Effector memory CD8-positive, alpha-beta T cell (primary cell): ENCODE data around the gene IFNA21.
A peak's percentile ranks its signal among the peaks of the same experiment; 100 is the strongest.
"Not testable (repeated sequence)": the region's sequence is repeated elsewhere in the genome, so short reads cannot be mapped to it uniquely, and the experiment has no call there.

Experiments
- ATAC-seq: fragments of 150-1000 bp; cut with Tn5 transposase; replicated peaks from 2 replicates; pipeline ENCODE4 v1.10.0; 2021; ENCODE audit warnings: mild to moderate bottlenecking, moderate library complexity
- DNase-seq, 3 experiments: peaks; one replicate each; pipeline ENCODE4 v3.0.0; 2021
- H3K27ac Mint-ChIP-seq, 2 donors: one replicate each; pipeline ENCODE4 v1.8.0; 2022; ENCODE audit warnings: mild to moderate bottlenecking in 2 of 2, mixed read lengths in 2 of 2, moderate library complexity in 2 of 2
- H3K27me3 Mint-ChIP-seq, 2 donors: one replicate each; pipeline ENCODE4 v1.8.0; 2022; ENCODE audit warnings: mixed read lengths in 2 of 2
- H3K36me3 Mint-ChIP-seq: one replicate; pipeline ENCODE4 v1.8.0; 2022; ENCODE audit warnings: mild to moderate bottlenecking, moderate library complexity, mixed read lengths; ENCODE audit not compliant: insufficient read depth
- H3K4me1 Mint-ChIP-seq, 2 donors: one replicate each; pipeline ENCODE4 v1.8.0; 2022; ENCODE audit warnings: low read depth in 2 of 2, mixed read lengths in 2 of 2
- H3K4me3 Mint-ChIP-seq, 2 donors: one replicate each; pipeline ENCODE4 v1.8.0; 2022; ENCODE audit warnings: mild to moderate bottlenecking in 2 of 2, mixed read lengths in 2 of 2, moderate library complexity in 2 of 2
- H3K9me3 Mint-ChIP-seq, 2 donors: one replicate each; pipeline ENCODE4 v1.8.0; 2022; ENCODE audit warnings: mixed read lengths in 2 of 2

The IFNA21 gene

GRCh38 chr9:21172156-21172555 lies 5.7 kb upstream of the IFNA21 start:
- DNase-seq = no peak
- Mint-ChIP-seq H3K4me3 (no peak overlapping the region), H3K36me3 (peaks cover 3% of the 10 kb centered on the region), H3K27me3 (peaks cover 0 to under 1% of the 10 kb centered on the region in 2 donors), H3K4me1 (no peaks in the 10 kb centered on the region), H3K9me3 (no peaks in the 10 kb centered on the region), H3K27ac (no peak overlapping the region)
- ATAC-seq = no peak

GRCh38 chr9:21171351-21171750 lies 4.9 kb upstream of the IFNA21 start:
- H3K9me3 Mint-ChIP-seq = no peaks in the 10 kb centered on the region
- H3K36me3 Mint-ChIP-seq = peaks cover 3% of the 10 kb centered on the region
- ATAC-seq (no peak), DNase-seq (no peak)
- no peaks in the 10 kb centered on the region for H3K4me1 Mint-ChIP-seq
- peaks cover 0 to 4% of the 10 kb centered on the region in 2 donors for H3K27me3 Mint-ChIP-seq
- no peak overlapping the region for H3K27ac Mint-ChIP-seq
- no peak overlapping the region for H3K4me3 Mint-ChIP-seq

- peaks cover 3% of the 10 kb centered on the region for H3K36me3 Mint-ChIP-seq
Observed at GRCh38 chr9:21165516-21165915, 944 bp downstream of the IFNA21 start.

GRCh38 chr9:21160178-21160577 lies 6.3 kb downstream of the IFNA21 start:
- peak in 2 of 3 experiments; percentile 17 to 23 for DNase-seq
- peak overlapping the region; percentile 50 to 75 for H3K4me3 Mint-ChIP-seq
- peak overlapping the region in 1 of 2 donors; percentile 5 for H3K27ac Mint-ChIP-seq
- H3K9me3 Mint-ChIP-seq = peaks cover 0 to 3% of the 10 kb centered on the region in 2 donors
- no peaks in the 10 kb centered on the region for H3K36me3 Mint-ChIP-seq
- no peaks in the 10 kb centered on the region for H3K27me3 Mint-ChIP-seq
- peak; percentile 97 for ATAC-seq
- peaks cover 27 to 49% of the 10 kb centered on the region in 2 donors for H3K4me1 Mint-ChIP-seq

More at GRCh38 chr9:21165516-21165915, 944 bp downstream of the IFNA21 start:
- H3K9me3 Mint-ChIP-seq = no peaks in the 10 kb centered on the region
- H3K4me3 Mint-ChIP-seq = no peak overlapping the region
- no peak overlapping the region for H3K27ac Mint-ChIP-seq
- ATAC-seq (no peak), DNase-seq (no peak)
- peaks cover 19 to 28% of the 10 kb centered on the region in 2 donors for H3K4me1 Mint-ChIP-seq
- H3K27me3 Mint-ChIP-seq = peaks cover 0 to 8% of the 10 kb centered on the region in 2 donors

GRCh38 chr9:21155501-21155900 lies 11.0 kb downstream of the IFNA21 start:
- Mint-ChIP-seq H3K4me3 (no peak overlapping the region), H3K27me3 (no peaks in the 10 kb centered on the region), H3K9me3 (peaks cover 0 to 3% of the 10 kb centered on the region in 2 donors), H3K4me1 (peaks cover 11 to 25% of the 10 kb centered on the region in 2 donors), H3K27ac (no peak overlapping the region), H3K36me3 (no peaks in the 10 kb centered on the region)
- DNase-seq (no peak), ATAC-seq (no peak)

- Mint-ChIP-seq H3K27ac (no peak overlapping the region), H3K4me3 (no peak overlapping the region), H3K36me3 (no peaks in the 10 kb centered on the region), H3K4me1 (peaks cover 5 to 14% of the 10 kb centered on the region in 2 donors), H3K9me3 (peaks cover 0 to 4% of the 10 kb centered on the region in 2 donors), H3K27me3 (peaks cover 1 to 5% of the 10 kb centered on the region in 2 donors)
- DNase-seq = peak in 2 of 3 experiments; percentile 4 to 15
- peak; percentile 72 for ATAC-seq
Observed at GRCh38 chr9:21154018-21154608, 12.3 kb downstream of the IFNA21 start.

GRCh38 chr9:21153336-21154017 lies 13.0 kb downstream of the IFNA21 start:
- Mint-ChIP-seq H3K4me1 (peaks cover 4 to 11% of the 10 kb centered on the region in 2 donors), H3K9me3 (peaks cover 0 to 6% of the 10 kb centered on the region in 2 donors), H3K27me3 (peaks cover 5 to 6% of the 10 kb centered on the region in 2 donors), H3K36me3 (no peaks in the 10 kb centered on the region), H3K4me3 (no peak overlapping the region), H3K27ac (no peak overlapping the region)
- ATAC-seq (no peak), DNase-seq (no peak)

GRCh38 chr9:21144603-21145002 lies 21.9 kb downstream of the IFNA21 start:
- H3K4me1 Mint-ChIP-seq = peaks cover 15 to 22% of the 10 kb centered on the region in 2 donors
- peaks cover 0 to 6% of the 10 kb centered on the region in 2 donors for H3K27me3 Mint-ChIP-seq
- ATAC-seq = no peak
- H3K36me3 Mint-ChIP-seq = no peaks in the 10 kb centered on the region
- H3K4me3 Mint-ChIP-seq = peak overlapping the region; percentile 26 to 43
- H3K27ac Mint-ChIP-seq = peak overlapping the region; percentile 24 to 85
- H3K9me3 Mint-ChIP-seq = peaks cover 0 to 9% of the 10 kb centered on the region in 2 donors
- no peak for DNase-seq

GRCh38 chr9:21141427-21141882 lies 25.0 kb downstream of the IFNA21 start, which contains the start of gene IFNW1:
TSS of gene IFNW1 (minus strand) at chr9:21141832. CDS start at chr9:21141570, 262 bp downstream.
- Mint-ChIP-seq H3K9me3 (no peaks in the 10 kb centered on the region), H3K27me3 (no peaks in the 10 kb centered on the region), H3K27ac (peak within 1 kb of the TSS in 1 of 2 donors; percentile 25), H3K4me3 (peak within 1 kb of the TSS in 1 of 2 donors; percentile 18), H3K4me1 (peaks cover 15 to 22% of the 10 kb centered on the region in 2 donors), H3K36me3 (no peaks in the 10 kb centered on the region)
- no peak for DNase-seq
- ATAC-seq = peak; percentile 21

GRCh38 chr9:21137020-21137419 lies 29.4 kb downstream of the IFNA21 start:
- H3K27me3 Mint-ChIP-seq = no peaks in the 10 kb centered on the region
- H3K4me1 Mint-ChIP-seq = peaks cover 5% of the 10 kb centered on the region in 2 donors

GRCh38 chr9:21135736-21136135 lies 30.7 kb downstream of the IFNA21 start:
- no peaks in the 10 kb centered on the region for H3K27me3 Mint-ChIP-seq
- H3K4me1 Mint-ChIP-seq = no peaks in the 10 kb centered on the region
- no peaks in the 10 kb centered on the region for H3K36me3 Mint-ChIP-seq
- DNase-seq (no peak), ATAC-seq (no peak)
- H3K4me3 Mint-ChIP-seq = no peak overlapping the region
- H3K27ac Mint-ChIP-seq = no peak overlapping the region
- H3K9me3 Mint-ChIP-seq = no peaks in the 10 kb centered on the region

More at GRCh38 chr9:21137020-21137419, 29.4 kb downstream of the IFNA21 start:
- no peak for DNase-seq
- no peak for ATAC-seq
- no peaks in the 10 kb centered on the region for H3K36me3 Mint-ChIP-seq
- H3K27ac Mint-ChIP-seq = no peak overlapping the region
- no peak overlapping the region for H3K4me3 Mint-ChIP-seq
- no peaks in the 10 kb centered on the region for H3K9me3 Mint-ChIP-seq

- not testable (repeated sequence) for ATAC-seq, H3K9me3 Mint-ChIP-seq, H3K4me3 Mint-ChIP-seq, H3K27ac Mint-ChIP-seq, H3K27me3 Mint-ChIP-seq, H3K4me1 Mint-ChIP-seq, H3K36me3 Mint-ChIP-seq, DNase-seq
Observed at GRCh38 chr9:21128186-21128585, 38.3 kb downstream of the IFNA21 start.

GRCh38 chr9:21121595-21122251 lies 44.7 kb downstream of the IFNA21 start:
- H3K4me3 Mint-ChIP-seq = no peak overlapping the region
- no peaks in the 10 kb centered on the region for H3K36me3 Mint-ChIP-seq
- ATAC-seq (no peak), DNase-seq (no peak)
- H3K9me3 Mint-ChIP-seq = no peaks in the 10 kb centered on the region
- H3K4me1 Mint-ChIP-seq = no peaks in the 10 kb centered on the region
- no peak overlapping the region for H3K27ac Mint-ChIP-seq
- peaks cover 7 to 28% of the 10 kb centered on the region in 2 donors for H3K27me3 Mint-ChIP-seq
